HG03139 (cell line): ENCODE measurements around the gene ASCC1.

Experiments
- ATAC-seq: cut with Tn5 transposase; IDR thresholded peaks from one replicate; pipeline ENCODE4 v1.9.1; 2021; ENCODE audit not compliant: unreplicated experiment

The ASCC1 gene

GRCh38 chr10:72056113-72056512 lies 160.0 kb downstream of the ASCC1 start:
- no peak for ATAC-seq

GRCh38 chr10:72053690-72054089 lies 162.4 kb downstream of the ASCC1 start:
- ATAC-seq, result no peak

GRCh38 chr10:72050873-72051272 lies 165.2 kb downstream of the ASCC1 start:
- no peak for ATAC-seq

GRCh38 chr10:72049969-72050781 lies 165.9 kb downstream of the ASCC1 start:
- ATAC-seq, result no peak

- ATAC-seq, result no peak
These were observed 166.6 kb downstream of the ASCC1 start for GRCh38 chr10:72049472-72049871.

GRCh38 chr10:72048450-72049124 lies 167.5 kb downstream of the ASCC1 start:
- ATAC-seq, result peak; percentile 50
